ENCODE measurements around the gene NDUFV2.
"Not testable (repeated sequence)": the region's sequence is repeated elsewhere in the genome, so short reads cannot be mapped to it uniquely, and the experiment has no call there.

The NDUFV2 gene

DNA sequence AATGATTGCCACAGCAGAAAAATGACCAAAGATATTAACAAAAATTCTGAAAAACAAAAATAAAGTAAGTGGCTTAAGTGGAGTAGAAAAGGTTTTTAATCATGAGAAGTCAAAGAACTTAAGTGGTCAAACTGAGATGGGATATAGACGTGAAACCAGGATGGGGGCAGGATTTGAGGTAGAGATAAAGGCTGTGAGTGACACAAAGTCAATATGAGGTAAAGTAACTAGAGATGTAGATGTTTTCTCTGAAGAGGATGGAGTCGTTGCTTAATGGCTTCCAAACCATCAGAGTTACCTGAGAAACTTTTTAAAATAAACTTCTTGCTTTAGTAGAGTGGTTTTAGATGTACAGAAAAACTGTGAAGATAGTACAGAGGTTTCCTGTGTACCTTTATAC lies 55.3 kb downstream of the NDUFV2 start:
- no peak for DNase-seq

DNA sequence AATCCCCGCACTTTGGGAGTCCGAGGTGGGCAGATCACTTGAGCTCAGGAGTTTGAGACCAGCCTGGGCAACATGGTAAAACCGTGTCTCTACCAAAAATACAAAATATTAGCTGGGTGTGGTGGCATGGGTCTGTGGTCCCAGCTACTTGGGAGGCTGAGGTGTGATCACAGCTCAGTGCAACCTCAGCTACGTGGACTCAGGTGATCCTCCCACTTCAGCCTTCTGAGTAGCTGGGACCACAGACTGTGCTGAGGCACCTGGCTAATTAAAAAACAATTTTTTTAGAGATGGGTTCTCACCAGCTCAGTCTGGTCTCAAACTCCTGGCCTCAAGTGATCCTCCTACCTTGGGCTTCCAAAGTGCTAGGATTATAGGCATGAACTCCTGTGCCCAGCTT lies 57.5 kb downstream of the NDUFV2 start:
- no peak for DNase-seq

DNA sequence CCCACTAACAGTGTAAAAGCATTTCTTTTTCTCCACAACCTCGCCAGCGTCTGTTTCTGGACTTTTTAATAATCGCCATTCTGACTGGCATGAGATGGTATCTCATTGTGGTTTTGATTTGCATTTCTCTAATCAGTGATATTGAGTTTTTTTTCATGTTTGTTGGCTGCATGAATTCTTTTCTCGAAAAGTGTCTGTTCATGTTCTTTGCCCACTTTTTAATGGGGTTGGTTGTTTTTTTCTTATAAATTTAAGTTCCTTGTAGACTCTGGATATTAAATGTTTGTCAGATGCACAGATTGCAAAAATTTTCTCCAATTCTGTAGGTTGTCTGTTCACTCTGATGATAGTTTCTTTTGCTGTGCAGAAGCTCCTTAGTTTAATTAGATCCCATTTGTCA lies 60.2 kb downstream of the NDUFV2 start:
- DNase-seq, result not testable (repeated sequence)

DNA sequence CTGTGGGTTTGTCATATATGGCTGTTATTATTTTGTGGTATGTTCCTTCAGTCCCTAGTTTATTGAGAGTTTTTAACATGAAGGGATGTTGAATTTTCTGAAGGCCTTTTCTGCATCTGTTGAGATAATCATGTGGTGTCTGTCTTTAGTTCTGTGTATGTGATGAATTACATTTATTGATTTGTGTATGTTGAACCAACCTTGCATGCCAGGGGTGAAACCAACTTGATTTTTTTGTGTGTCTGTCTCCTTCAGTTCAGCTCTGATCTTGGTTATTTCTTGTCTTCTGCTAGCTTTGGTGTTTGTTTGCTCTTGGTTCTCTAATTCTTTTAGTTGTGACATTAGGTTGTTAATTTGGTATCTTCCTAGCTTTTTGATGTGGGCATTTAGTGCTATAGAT lies 61.6 kb downstream of the NDUFV2 start:
- not testable (repeated sequence) for DNase-seq

DNA sequence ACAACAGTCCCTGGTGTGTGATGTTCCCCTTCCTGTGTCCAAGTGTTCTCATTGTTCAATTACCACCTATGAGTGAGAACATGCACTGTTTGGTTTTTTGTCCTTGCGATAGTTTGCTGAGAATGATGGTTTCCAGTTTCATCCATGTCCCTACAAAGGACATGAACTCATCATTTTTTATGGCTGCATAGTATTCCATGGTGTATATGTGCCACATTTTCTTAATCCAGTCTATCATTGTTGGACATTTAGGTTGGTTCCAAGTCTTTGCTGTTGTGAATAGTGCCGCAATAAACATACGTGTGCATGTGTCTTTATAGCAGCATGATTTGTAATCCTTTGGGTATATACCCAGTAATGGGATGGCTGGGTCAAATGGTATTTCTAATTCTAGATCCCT lies 63.4 kb downstream of the NDUFV2 start:
- not testable (repeated sequence) for DNase-seq

DNA sequence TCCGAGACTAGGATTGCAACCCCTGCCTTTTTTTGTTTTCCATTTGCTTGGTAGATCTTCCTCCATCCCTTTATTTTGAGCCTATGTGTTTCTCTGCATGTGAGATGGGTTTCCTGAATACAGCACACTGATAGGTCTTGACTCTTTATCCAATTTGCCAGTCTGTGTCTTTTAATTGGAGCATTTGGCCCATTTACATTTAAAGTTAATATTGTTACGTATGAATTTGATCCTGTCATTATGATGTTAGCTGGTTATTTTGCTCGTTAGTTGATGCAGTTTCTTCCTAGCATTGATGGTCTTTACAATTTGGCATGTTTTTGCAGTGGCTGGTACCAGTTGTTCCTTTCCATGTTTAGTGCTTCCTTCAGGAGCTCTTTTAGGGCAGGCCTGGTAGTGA lies 67.0 kb downstream of the NDUFV2 start:
- DNase-seq, result not testable (repeated sequence)

DNA sequence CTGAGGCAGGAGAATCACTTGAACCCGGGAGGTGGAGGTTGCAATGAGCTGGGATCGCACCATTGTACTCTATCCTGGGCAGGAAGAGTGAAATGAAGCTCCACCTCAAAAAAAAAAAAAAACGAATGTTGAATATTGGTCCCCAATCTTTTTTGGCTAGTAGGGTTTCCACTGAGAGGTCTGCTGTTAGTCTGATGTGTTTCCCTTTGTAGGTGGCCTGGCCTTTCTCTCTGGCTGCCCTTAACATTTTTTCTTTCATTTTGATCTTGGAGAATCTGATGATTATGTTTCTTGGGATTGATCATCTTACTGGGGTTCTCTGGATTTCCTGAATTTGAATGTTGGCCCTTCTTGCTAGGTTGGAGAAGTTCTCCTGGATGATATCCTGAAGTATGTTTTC lies 69.4 kb downstream of the NDUFV2 start:
- DNase-seq, result not testable (repeated sequence)

DNA sequence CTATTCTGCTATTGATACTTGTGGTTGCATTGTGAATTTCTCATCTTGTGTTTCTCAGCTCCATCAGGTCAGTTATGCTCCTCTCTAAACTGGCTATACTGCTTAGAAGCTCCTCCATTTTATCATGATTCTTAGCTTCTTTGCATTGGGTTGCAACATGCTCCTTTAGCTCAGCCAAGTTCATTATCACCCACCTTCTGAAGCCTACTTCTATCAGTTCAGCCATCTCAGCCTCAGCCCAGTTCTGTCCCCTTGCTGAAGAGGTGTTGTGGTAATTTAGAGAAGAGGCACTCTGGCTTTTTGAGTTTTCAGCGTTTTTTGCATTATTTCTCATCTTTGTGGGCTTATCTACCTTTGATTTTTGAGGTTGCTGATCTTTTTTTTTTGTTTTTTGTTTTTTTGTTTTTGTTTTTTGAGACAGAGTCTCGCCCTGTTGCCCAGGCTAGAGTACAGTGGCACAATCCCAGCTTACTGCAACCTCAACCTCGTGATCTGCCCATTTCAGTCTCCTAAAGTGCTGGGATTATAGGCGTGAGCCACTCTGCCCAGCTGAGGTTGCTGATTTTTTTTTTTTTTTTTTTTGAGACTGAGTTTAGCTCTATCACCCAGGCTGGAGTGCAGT lies 70.1 kb downstream of the NDUFV2 start:
- no peak for DNase-seq

DNA sequence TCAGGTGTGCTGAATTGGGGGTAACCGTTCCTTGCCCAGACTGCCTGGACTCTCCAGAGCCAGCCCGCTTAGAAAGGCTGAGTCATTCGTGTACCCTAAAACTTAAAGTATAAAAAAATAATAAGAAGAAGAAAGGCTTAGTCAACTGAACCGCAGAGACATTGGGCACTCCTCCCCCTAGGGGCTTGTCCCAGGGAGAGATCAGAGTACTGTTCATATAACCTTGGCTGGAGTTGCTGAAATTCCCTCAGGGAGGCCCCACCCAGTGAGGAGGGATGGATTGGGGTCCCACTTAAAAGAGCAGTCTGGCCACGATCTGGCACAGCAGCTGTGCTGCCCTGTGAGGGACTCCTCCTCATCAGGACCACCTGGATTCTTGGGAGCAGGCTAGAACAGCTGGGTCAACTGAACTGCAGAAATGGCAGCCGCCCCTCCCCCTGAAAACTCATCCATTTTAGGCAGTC lies 71.3 kb downstream of the NDUFV2 start:
- DNase-seq, result no peak

DNA sequence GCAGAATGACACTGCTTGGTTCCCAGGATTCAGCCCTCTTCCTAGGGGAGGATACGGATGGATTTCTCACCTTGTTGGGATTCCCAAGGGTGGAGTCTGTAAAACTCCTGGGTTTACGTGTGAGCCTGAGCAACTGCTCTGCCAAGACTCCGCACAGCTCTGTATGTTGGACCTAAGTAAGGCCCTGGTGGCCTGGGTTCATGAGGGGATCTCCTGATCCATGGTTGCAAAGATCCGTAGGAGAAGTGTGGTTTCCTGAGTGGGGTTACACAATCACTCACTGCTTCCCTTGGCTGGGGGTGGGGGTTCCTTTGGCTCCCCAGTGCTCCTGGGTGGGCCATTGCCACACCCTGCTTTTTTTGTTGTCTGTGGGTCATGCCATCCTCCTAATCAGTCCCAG lies 71.8 kb downstream of the NDUFV2 start:
- DNase-seq, result no peak

DNA sequence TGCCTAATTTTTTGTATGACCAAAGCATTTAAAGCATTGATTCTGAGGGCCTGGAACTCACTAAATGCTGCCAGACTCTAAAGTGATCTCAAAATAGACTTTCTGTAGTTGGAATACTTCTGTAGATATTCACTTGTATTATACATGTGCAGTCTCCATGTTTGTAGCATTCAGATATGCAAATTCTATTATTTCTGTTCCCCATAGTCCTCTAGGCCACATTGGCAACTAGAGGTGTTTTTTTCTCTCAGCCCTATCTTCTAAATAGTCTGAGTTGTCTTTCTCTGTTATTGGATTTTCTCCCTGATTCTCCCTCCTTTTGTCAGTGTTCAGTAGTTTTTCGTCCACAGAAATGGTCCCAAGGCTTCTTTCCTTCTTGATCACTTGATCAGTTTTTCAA lies 72.6 kb downstream of the NDUFV2 start:
- DNase-seq, result no peak

DNA sequence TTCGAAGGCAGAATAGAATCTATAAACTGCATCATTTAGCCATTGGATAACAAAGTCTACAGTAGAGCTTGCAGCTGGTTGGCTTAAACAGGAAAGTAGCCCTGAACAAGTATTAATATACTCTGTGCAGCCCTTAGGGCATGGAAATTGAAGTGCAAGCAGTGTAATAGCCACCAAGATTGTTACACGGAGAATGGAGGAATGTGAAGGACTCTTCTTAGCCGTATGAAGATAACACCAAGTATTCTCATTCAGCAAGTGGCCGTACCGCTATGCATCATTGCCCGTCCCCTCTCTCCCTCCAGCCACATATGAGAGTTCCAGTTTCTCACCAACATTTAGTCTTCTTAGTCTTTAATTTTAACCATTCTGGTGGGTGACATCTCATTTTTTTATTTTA lies 74.5 kb downstream of the NDUFV2 start:
- no peak for DNase-seq

DNA sequence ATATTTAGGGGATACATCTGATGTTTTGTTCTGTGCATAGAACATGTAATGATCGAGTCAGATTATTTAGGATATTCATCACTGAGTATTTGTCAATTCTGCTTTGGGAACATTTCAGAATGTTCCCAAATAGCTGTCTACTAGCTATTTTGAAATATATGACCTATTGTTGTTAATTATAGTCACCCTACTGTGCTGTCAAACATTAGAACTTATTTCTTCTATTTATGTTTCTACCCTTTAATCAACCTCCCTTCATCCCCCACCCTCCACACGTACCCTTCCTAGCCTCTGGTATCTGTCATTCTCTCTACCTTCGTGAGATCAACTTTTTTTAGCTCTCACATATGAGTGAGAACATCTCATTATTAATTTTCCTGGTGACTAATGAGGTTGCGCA lies 75.0 kb downstream of the NDUFV2 start:
- no peak for DNase-seq

DNA sequence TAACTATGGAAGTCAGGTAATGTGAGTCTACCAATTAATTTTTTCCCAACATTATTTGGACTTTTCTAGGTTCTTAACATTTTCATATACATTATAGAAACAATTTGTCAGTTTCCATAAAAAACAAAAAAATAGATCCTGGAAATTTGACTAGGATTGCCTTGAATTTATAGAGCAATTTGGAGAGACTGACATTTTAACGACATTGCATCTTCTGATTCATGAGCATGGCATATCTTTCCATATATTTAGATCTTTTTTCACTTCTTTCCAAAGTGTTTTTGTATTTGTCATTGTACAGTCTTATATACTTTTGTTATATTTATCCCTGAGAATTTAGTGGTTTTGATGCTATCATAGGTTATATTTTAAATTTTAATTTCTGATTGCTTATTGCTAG lies 76.1 kb downstream of the NDUFV2 start:
- DNase-seq, result no peak

DNA sequence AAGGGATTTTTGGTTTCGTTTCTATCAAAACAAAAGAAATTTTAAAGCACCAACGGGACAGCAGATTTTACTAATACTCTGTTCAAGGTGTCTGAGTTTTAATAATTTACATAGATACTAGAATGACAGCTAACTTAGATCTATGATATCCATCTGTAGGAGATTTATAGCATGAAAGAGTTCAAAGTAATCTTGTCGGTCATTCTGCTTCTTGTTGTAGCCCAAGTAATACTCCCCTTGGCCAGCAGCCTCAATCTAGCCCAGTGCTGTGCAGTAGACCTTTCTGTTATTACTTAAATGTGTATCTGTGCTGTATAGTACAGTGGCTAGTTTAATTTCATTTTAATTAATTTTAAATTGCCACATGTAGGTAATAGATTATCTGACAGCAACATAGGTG lies 78.8 kb downstream of the NDUFV2 start:
- no peak for DNase-seq

DNA sequence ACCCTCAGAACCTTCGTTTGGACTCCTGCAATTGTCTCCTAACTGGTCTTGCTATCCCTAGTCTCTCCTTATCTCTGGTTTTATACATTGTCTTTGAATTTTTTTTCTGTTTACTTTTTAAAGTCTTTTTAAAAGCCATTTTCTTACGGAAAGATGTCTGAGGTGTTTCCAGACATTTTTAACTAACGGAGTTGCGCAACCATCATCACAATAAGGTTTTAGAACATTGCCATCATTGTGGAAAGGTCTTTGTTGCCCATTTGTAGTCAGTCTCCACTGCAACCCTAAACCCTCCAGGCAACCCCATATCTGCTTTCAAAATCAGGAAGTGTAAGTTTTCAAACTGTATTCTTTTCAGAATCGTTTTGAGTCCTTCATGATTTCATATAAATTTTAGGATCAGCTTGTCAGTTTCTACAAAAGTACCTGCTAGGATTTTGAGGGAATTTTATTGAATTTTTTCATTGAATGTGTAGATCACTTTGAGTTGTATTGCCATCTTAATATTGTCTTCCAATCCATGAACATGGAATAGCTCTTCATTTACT lies 80.4 kb downstream of the NDUFV2 start:
- no peak for DNase-seq
